Peyer's patch (tissue), 4 donors: Measurements from ENCODE around the gene SNED1.

Experiments used
- CTCF ChIP-seq, 6 experiments: fragments of 450-650 bp in 4 of 6; fragments of 200-600 bp in 2 of 6; sonication (generic) in 1 of 6; IDR thresholded peaks; one replicate each; pipeline ENCODE4 v1.5.1; 2017 to 2019; ENCODE audit warnings: antibody characterized with exemption in 6 of 6, mild to moderate bottlenecking in 3 of 6, moderate library complexity in 1 of 6
- POLR2A ChIP-seq, 2 donors: fragments of 450-650 bp; IDR thresholded peaks; one replicate each; pipeline ENCODE4 v1.5.1; 2017; ENCODE audit warnings: antibody characterized with exemption in 2 of 2, mild to moderate bottlenecking in 2 of 2, moderate library complexity in 2 of 2

DNA sequence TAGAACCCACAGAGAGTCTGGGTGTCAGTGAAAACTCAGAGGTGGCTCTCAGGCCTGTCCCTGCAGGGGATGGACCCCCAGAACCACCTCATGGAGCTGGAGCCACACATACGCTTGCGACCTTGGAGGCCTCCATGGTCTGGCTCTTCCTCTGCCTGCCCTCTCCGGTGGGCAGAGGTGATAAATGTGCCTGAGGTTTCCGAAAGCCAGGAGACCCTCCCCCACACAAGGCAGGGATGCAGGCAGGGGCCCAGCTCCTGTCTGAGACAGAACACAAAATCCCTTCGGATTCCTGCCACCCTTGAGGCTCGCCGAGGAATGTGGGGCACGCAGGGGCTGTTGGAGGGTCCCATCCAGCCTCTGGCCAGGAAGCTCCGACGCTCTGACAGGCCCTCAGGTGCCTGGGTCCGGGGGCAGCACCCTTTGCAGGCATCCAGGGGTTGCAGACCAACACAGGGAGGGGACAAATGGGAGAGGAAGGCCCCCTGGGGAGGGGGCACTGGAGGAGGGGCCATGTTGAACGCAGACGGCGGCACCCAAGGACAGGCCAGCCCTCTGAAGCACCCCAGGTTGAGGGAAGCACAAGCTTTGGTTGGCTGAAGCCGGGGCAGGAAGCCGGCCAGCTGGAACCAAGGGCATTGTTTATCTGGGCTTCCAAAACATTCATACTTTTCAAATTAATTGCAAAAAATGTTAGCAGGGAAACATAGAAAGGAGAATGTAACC, 4.1 kb upstream of the SNED1 start:
- TF ChIP-seq CTCF (IDR thresholded peaks at IDR 0.05), result no peak
- TF ChIP-seq POLR2A (IDR thresholded peaks at IDR 0.05), result no peak
